H1 (cell line): ENCODE data around the gene ZNF765. TPM values are rescaled to one million over a fixed set of nuclear protein-coding genes. Genes with fewer than 3 reads are reported as not detected.
"Not testable (repeated sequence)": the region's sequence is repeated elsewhere in the genome, so short reads cannot be mapped to it uniquely, and the experiment has no call there.

Experiments used
- CTCF ChIA-PET: fragments of 300-600 bp; sonication (Branson Sonifier 250); formaldehyde crosslinking; loops from one replicate; lab custom pipeline; 2021; ENCODE audit not compliant: partially characterized antibody; lab: Charles Lee
- POLR2A ChIA-PET: fragments of 300-600 bp; sonication (Branson Sonifier 250); formaldehyde crosslinking; loops from one replicate; lab custom pipeline; 2021; ENCODE audit warnings: inconsistent platforms; ENCODE audit not compliant: partially characterized antibody; lab: Charles Lee
- DNase-seq, 2 experiments: peaks; one replicate each; pipeline versions ENCODE4 v3.0.0 to v3.0.0-alpha.2; 2010 to 2022; ENCODE audit warnings: low spot score in 2 of 2, low read depth in 1 of 2, mixed read lengths in 1 of 2
- FAIRE-seq: peaks from 2 replicates; lab custom pipeline; 2011; peaks lifted over from hg19 to GRCh38; lab: Jason Lieb, UNC
- H2AFZ ChIP-seq: 2 replicates; pipeline ENCODE4 v1.8.1; 2012; ENCODE audit warnings: low read length, inconsistent platforms
- H2AK5ac ChIP-seq: 2 replicates; pipeline ENCODE4 v1.6.1; 2013; ENCODE audit warnings: low read depth, low read length
- H2BK120ac ChIP-seq: replicated peaks from 2 replicates; pipeline ENCODE3; 2013; ENCODE audit warnings: low read depth, low read length, inconsistent platforms
- H2BK12ac ChIP-seq: 2 replicates; pipeline ENCODE4 v1.6.1; 2013; ENCODE audit warnings: low read depth, low read length
- H2BK15ac ChIP-seq: 2 replicates; pipeline ENCODE4 v1.6.1; 2013; ENCODE audit warnings: low read length
- H2BK20ac ChIP-seq: 2 replicates; pipeline ENCODE4 v1.6.1; 2013; ENCODE audit warnings: low read length
- H2BK5ac ChIP-seq: 2 replicates; pipeline ENCODE4 v1.6.1; 2013; ENCODE audit warnings: low read depth, low read length
- H3K14ac ChIP-seq: 2 replicates; pipeline ENCODE4 v1.6.1; 2013; ENCODE audit warnings: inconsistent platforms; ENCODE audit not compliant: insufficient read length
- H3K18ac ChIP-seq: 2 replicates; pipeline ENCODE4 v1.6.1; 2013; ENCODE audit warnings: low read length; ENCODE audit errors: extremely low read depth
- H3K23ac ChIP-seq: 2 replicates; pipeline ENCODE4 v1.6.1; 2013; ENCODE audit warnings: inconsistent platforms; ENCODE audit not compliant: insufficient read length
- H3K23me2 ChIP-seq: 2 replicates; pipeline ENCODE4 v1.6.1; 2013; ENCODE audit warnings: low read depth, low read length
- H3K27ac ChIP-seq: 2 replicates; pipeline ENCODE4 v1.6.1; 2011; ENCODE audit warnings: low read depth, low read length, inconsistent platforms
- H3K27me3 ChIP-seq, 4 experiments: replicated peaks in 1 of 4; 1 replicate in 1 of 4; 2 replicates in 3 of 4; pipeline versions ENCODE4 v1.6.1 to v1.8.1; 2011 to 2013; ENCODE audit warnings: low read length in 3 of 4, mild to moderate bottlenecking in 3 of 4, inconsistent platforms in 2 of 4, mixed read lengths in 2 of 4, moderate library complexity in 1 of 4; ENCODE audit not compliant: control insufficient read depth in 3 of 4, insufficient read depth in 3 of 4; ENCODE audit errors: extremely low read depth in 1 of 4
- H3K36me3 ChIP-seq, 4 experiments: 2 replicates each; pipeline versions ENCODE4 v1.6.1 to v1.8.1; 2011 to 2013; ENCODE audit warnings: mild to moderate bottlenecking in 4 of 4, low read length in 3 of 4, moderate library complexity in 2 of 4, control low read depth in 1 of 4, inconsistent platforms in 1 of 4; ENCODE audit not compliant: insufficient read depth in 4 of 4, control insufficient read depth in 2 of 4
- H3K4ac ChIP-seq: replicated peaks from 2 replicates; pipeline ENCODE3; 2013; ENCODE audit warnings: low read length, low read depth, mixed read lengths, inconsistent platforms; ENCODE audit not compliant: insufficient read length
- H3K4me1 ChIP-seq, 4 experiments: replicated peaks in 1 of 4; 1 replicate in 1 of 4; 2 replicates in 3 of 4; pipeline versions ENCODE4 v1.6.1 to v1.8.1; 2011 to 2013; ENCODE audit warnings: low read length in 3 of 4, inconsistent platforms in 2 of 4, mixed read lengths in 1 of 4; ENCODE audit not compliant: insufficient read depth in 4 of 4, control insufficient read depth in 3 of 4
- H3K4me2 ChIP-seq, 2 experiments: 2 replicates each; pipeline versions ENCODE4 v1.6.1 to v1.8.1; 2011 to 2013; ENCODE audit warnings: low read depth in 2 of 2, low read length in 2 of 2, control low read depth in 1 of 2, inconsistent platforms in 1 of 2, mild to moderate bottlenecking in 1 of 2; ENCODE audit not compliant: insufficient read depth in 1 of 2
- H3K4me3 ChIP-seq, 4 experiments: fragments of 200-600, 300-600 bp in 1 of 4; sonication (generic), shearing (Covaris generic), sonication (Bioruptor Twin) in 1 of 4; 2 replicates each; pipeline versions ENCODE4 v1.5.1 to v1.8.1; 2011 to 2016; ENCODE audit warnings: low read length in 4 of 4, low read depth in 3 of 4, control low read depth in 2 of 4, inconsistent platforms in 2 of 4, mild to moderate bottlenecking in 2 of 4, mixed read lengths in 1 of 4, moderate library complexity in 1 of 4; ENCODE audit not compliant: insufficient read depth in 2 of 4; ENCODE audit errors: extremely low read depth in 1 of 4
- H3K56ac ChIP-seq: replicated peaks from 2 replicates; pipeline ENCODE3; 2013; ENCODE audit warnings: low read depth, mild to moderate bottlenecking, mixed read lengths, low read length, inconsistent platforms; ENCODE audit not compliant: insufficient read length
- H3K79me1 ChIP-seq: 2 replicates; pipeline ENCODE4 v1.6.1; 2013; ENCODE audit warnings: low read depth, low read length, control low read depth
- H3K79me2 ChIP-seq, 2 experiments: 2 replicates each; pipeline versions ENCODE4 v1.6.1 to v1.8.1; 2012 to 2013; ENCODE audit warnings: low read length in 2 of 2, mild to moderate bottlenecking in 2 of 2, inconsistent platforms in 1 of 2; ENCODE audit not compliant: insufficient read depth in 2 of 2, control insufficient read depth in 1 of 2
- H3K9ac ChIP-seq, 4 experiments: replicated peaks in 1 of 4; 1 replicate in 1 of 4; 2 replicates in 3 of 4; pipeline versions ENCODE4 v1.6.1 to v1.8.1; 2011 to 2013; ENCODE audit warnings: low read depth in 3 of 4, low read length in 3 of 4, control low read depth in 2 of 4, mild to moderate bottlenecking in 2 of 4, moderate library complexity in 2 of 4, inconsistent platforms in 1 of 4; ENCODE audit errors: extremely low read depth in 1 of 4
- H3K9me3 ChIP-seq, 2 experiments: 2 replicates each; pipeline versions ENCODE4 v1.6.1 to v1.8.1; 2012 to 2013; ENCODE audit warnings: mild to moderate bottlenecking in 2 of 2, moderate library complexity in 2 of 2, control low read depth in 1 of 2, inconsistent platforms in 1 of 2, low read depth in 1 of 2, low read length in 1 of 2, mixed read lengths in 1 of 2; ENCODE audit not compliant: insufficient read depth in 2 of 2
- H4K20me1 ChIP-seq, 2 experiments: replicated peaks in 1 of 2; 2 replicates each; pipeline versions ENCODE3 to v1.8.1; 2011 to 2013; ENCODE audit warnings: inconsistent platforms in 2 of 2, low read length in 2 of 2, mild to moderate bottlenecking in 1 of 2; ENCODE audit not compliant: insufficient read depth in 2 of 2, control insufficient read depth in 1 of 2
- H4K5ac ChIP-seq: 2 replicates; pipeline ENCODE4 v1.6.1; 2013; ENCODE audit warnings: low read length, low read depth, mixed read lengths, inconsistent platforms; ENCODE audit not compliant: insufficient read length
- H4K8ac ChIP-seq: 2 replicates; pipeline ENCODE4 v1.8.0; 2013; ENCODE audit warnings: mild to moderate bottlenecking, moderate library complexity, low read length, inconsistent platforms; ENCODE audit not compliant: insufficient read depth; ENCODE audit errors: extremely low read depth
- H4K91ac ChIP-seq: replicated peaks from 2 replicates; pipeline ENCODE3; 2013; ENCODE audit warnings: low read length, mixed read lengths, inconsistent platforms; ENCODE audit not compliant: insufficient read length
- WGBS, 2 experiments: shearing (Covaris generic) in 1 of 2; methylation state at CpG; one replicate each; pipeline versions ENCODE4 v1.1.6 to v1.1.7; 2013 to 2015; ENCODE audit warnings: low lambda C conversion rate in 2 of 2, mixed read lengths in 2 of 2, inconsistent platforms in 1 of 2, low coverage in 1 of 2, missing lambda C conversion rate in 1 of 2; ENCODE audit not compliant: insufficient replicate concordance in 2 of 2, insufficient coverage in 1 of 2, insufficient read length in 1 of 2; ENCODE audit errors: extremely low coverage in 1 of 2, missing lambda C conversion rate in 1 of 2; 5-methylcytosine and 5-hydroxymethylcytosine counted together
- polyA plus RNA-seq, 7 experiments: library from polyadenylated mRNA; depleted of rRNA in 3 of 7; stranded (reverse) in 5 of 7; unstranded in 2 of 7; fragments of >200 nt in 5 of 7; fragments of 200-250 nt in 2 of 7; gene quantifications; 1 replicate in 5 of 7; 2 replicates in 1 of 7; 4 replicates in 1 of 7; pipeline versions ENCODE4 v1.2.1 to v1.2.3, GENCODE V29; 2011 to 2013; ENCODE audit warnings: missing spikeins in 2 of 7, mixed read lengths in 2 of 7
- total RNA-seq: library from RNA; stranded (reverse); fragmentation: NEBNext Ultra II Directional; extraction: Animal tissue kit (Norgen Biotek cat#: 25700); gene quantifications from 2 replicates; pipeline ENCODE4 v1.2.1, GENCODE V29; 2021

Gene ZNF765
- total and polyA plus RNA-seq, 2 of the 8 experiments (the other 6 are each of a cell fraction or from before 2014, with no cell fraction given): 4.5 to 22.3 TPM

DNA sequence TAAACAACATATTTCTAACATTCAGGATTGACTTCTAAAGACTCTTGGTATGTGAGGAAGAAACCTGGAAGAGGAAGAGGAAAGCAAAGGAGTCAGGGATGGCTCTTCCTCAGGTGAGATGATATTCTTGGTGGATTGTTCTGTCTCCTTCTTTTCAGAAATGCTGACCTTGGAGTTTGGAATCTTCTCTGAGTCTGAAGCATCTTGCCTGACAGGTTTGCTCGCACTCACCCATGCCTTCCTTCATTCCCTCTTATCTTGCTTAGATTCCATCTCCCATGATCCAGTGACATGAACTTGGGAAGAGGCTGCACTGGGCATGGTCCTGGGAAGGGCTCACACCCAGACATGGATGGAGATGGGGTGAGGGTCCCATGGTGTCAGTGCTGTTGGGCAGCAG, 3.0 kb downstream of the ZNF765 start:
- H3K4me2 ChIP-seq, H3K4me1 ChIP-seq, H3K4ac ChIP-seq, FAIRE-seq, H2BK5ac ChIP-seq, H4K5ac ChIP-seq, H3K27me3 ChIP-seq, H2AK5ac ChIP-seq, H2BK15ac ChIP-seq, H3K9ac ChIP-seq, H3K23me2 ChIP-seq, H3K14ac ChIP-seq, CTCF ChIA-PET, H3K9me3 ChIP-seq, H3K79me1 ChIP-seq, H4K8ac ChIP-seq, H3K27ac ChIP-seq, POLR2A ChIA-PET, H3K56ac ChIP-seq, H3K23ac ChIP-seq, H4K20me1 ChIP-seq, H3K18ac ChIP-seq, H3K4me3 ChIP-seq, H2AFZ ChIP-seq, H2BK20ac ChIP-seq, H2BK12ac ChIP-seq, H4K91ac ChIP-seq, DNase-seq, H2BK120ac ChIP-seq, H3K79me2 ChIP-seq: not testable (repeated sequence)
- 100% methylated on average over 1 of the region's 1 CpG; no CpG with 5 or more reads in 1 of the 2 experiments for WGBS, 2 experiments
- H3K36me3 ChIP-seq: peaks cover 0 to 24% (median 7%) of the 10 kb centered on the region in 4 experiments; a peak in 5 of 8 replicates
